ENCODE measurements around the gene JARID2.

DNA sequence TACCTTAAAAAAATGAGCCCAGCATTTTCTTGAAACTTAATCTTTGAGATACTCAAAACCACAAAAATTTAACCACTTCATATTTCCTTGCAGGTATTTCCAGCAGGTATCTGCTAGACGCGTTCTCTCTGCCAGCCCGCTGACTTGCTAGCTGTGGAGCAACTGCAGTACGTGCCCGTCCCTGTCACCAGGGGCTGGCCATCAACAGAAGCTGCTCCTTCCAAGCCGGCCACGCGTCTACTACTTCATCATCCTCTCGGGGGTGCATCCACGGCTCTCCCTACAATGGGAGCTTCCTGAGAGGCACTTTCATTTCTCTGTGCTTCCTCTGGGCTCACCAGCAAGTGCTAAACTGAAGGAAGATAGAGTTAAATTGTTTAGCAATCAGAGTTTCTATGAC lies 284.5 kb downstream of the JARID2 start:
- TF ChIP-seq, protein P1, sequence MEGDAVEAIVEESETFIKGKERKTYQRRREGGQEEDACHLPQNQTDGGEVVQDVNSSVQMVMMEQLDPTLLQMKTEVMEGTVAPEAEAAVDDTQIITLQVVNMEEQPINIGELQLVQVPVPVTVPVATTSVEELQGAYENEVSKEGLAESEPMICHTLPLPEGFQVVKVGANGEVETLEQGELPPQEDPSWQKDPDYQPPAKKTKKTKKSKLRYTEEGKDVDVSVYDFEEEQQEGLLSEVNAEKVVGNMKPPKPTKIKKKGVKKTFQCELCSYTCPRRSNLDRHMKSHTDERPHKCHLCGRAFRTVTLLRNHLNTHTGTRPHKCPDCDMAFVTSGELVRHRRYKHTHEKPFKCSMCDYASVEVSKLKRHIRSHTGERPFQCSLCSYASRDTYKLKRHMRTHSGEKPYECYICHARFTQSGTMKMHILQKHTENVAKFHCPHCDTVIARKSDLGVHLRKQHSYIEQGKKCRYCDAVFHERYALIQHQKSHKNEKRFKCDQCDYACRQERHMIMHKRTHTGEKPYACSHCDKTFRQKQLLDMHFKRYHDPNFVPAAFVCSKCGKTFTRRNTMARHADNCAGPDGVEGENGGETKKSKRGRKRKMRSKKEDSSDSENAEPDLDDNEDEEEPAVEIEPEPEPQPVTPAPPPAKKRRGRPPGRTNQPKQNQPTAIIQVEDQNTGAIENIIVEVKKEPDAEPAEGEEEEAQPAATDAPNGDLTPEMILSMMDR (IDR thresholded peaks at IDR 0.05; ENCODE audit: insufficient read depth, low read length, poor library complexity, severe bottlenecking) = no peak
- no peak for TF ChIP-seq EZH2phosphoT487 (conservative IDR thresholded peaks at IDR 0.05; ENCODE audit: low read length)

Measured in SU-DHL-6 (cell line).